ENCODE measurements around the gene ZNF555.

Gene ZNF555

DNA sequence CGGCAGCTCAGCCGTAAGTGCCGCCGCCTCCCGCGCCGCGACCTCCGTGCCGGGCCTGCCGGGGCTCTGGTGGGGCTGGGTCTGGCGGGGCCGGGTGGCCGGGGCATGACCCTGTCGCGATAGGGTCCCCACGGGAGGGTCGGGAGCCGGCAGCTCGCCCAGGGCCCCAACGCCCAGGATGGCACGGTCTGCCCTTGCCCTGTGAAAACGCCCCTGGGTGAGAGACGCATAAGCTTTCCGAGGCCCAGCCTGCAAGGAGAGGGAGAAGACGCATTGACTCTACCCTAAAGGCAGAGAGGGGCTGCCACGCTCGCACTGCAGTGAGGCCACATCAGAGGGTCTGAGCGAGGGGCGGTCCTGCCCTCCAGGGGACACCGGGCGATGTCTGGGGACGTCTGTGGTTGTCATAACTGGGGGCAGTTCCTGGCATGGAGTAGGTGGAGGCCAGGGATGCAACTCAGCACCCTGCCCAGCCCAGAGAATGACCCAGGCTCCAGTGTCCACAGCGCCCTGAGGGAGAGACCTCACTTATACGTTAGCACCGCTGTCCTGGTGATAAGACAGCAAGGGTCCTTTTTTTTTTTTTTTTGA, 21.1 kb upstream of the ZNF555 start:
- no peak for TF ChIP-seq SIN3A (IDR thresholded peaks at IDR 0.05; ENCODE audit: borderline replicate concordance, insufficient read depth, low read length)
- no peak for TF ChIP-seq TAF1 (IDR thresholded peaks at IDR 0.05; ENCODE audit: borderline replicate concordance, insufficient read depth, low read length)
- TF ChIP-seq FOXP2 (optimal IDR thresholded peaks at IDR 0.05; ENCODE audit: borderline replicate concordance, extremely low read depth, extremely low read length, insufficient read depth), result no peak
- no peak for TF ChIP-seq POLR2AphosphoS5 (IDR thresholded peaks at IDR 0.05; ENCODE audit: low read depth, low read length)

DNA sequence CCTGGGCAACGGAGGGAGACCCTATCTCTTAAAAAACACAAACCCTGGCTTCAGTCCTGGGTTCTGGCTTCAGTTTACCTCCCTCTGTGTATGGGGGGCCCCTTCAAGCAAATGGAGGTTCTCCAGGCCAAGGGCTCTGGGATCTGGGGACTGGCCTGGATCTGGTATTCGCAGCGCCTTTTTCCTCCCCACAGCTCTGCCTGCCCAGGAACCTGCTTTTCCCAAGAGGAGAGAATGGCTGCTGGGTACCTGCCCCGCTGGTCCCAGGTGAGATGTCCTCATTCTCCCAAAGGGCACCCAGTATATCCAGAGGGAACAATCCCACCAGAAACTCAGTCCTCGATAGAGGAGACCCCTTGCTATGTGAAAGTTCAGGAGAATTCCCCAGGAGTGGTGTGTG, 18.4 kb upstream of the ZNF555 start:
- TF ChIP-seq, protein P1, sequence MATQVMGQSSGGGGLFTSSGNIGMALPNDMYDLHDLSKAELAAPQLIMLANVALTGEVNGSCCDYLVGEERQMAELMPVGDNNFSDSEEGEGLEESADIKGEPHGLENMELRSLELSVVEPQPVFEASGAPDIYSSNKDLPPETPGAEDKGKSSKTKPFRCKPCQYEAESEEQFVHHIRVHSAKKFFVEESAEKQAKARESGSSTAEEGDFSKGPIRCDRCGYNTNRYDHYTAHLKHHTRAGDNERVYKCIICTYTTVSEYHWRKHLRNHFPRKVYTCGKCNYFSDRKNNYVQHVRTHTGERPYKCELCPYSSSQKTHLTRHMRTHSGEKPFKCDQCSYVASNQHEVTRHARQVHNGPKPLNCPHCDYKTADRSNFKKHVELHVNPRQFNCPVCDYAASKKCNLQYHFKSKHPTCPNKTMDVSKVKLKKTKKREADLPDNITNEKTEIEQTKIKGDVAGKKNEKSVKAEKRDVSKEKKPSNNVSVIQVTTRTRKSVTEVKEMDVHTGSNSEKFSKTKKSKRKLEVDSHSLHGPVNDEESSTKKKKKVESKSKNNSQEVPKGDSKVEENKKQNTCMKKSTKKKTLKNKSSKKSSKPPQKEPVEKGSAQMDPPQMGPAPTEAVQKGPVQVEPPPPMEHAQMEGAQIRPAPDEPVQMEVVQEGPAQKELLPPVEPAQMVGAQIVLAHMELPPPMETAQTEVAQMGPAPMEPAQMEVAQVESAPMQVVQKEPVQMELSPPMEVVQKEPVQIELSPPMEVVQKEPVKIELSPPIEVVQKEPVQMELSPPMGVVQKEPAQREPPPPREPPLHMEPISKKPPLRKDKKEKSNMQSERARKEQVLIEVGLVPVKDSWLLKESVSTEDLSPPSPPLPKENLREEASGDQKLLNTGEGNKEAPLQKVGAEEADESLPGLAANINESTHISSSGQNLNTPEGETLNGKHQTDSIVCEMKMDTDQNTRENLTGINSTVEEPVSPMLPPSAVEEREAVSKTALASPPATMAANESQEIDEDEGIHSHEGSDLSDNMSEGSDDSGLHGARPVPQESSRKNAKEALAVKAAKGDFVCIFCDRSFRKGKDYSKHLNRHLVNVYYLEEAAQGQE (IDR thresholded peaks at IDR 0.05; ENCODE audit: insufficient read depth in 1 of 2, low read depth in 2 of 2, low read length in 2 of 2), result no peak
- TF ChIP-seq SIN3A (IDR thresholded peaks at IDR 0.05; ENCODE audit: borderline replicate concordance, insufficient read depth, low read length), result no peak
- TF ChIP-seq POLR2AphosphoS5 (IDR thresholded peaks at IDR 0.05; ENCODE audit: low read depth, low read length), result no peak
- TF ChIP-seq TAF1 (IDR thresholded peaks at IDR 0.05; ENCODE audit: borderline replicate concordance, insufficient read depth, low read length), result no peak
- TF ChIP-seq FOXP2 (optimal IDR thresholded peaks at IDR 0.05; ENCODE audit: borderline replicate concordance, extremely low read depth, extremely low read length, insufficient read depth), result no peak

DNA sequence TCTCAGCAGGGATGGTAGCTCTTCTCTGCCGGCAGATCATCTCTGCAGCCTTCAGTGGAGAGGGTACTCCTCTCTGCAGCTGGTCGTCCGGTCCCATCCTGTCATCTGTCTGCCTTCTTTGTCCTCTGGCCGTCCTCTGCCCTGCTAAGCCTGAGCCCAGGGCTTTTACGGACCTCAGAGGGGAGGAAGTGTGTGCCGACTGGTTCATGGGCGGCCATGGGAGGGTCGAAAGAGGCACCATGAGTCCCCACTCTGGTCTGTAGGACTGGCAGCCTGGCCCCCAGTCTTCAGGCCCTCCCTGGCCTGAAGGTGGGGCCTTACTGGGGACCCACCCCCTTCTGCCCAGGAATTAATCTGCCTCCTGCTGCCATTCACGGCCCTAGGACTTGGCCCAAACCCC, 17.6 kb upstream of the ZNF555 start:
- TF ChIP-seq SIN3A (IDR thresholded peaks at IDR 0.05; ENCODE audit: borderline replicate concordance, insufficient read depth, low read length) (no peak), FOXP2 (optimal IDR thresholded peaks at IDR 0.05; ENCODE audit: borderline replicate concordance, extremely low read depth, extremely low read length, insufficient read depth) (no peak), TAF1 (IDR thresholded peaks at IDR 0.05; ENCODE audit: borderline replicate concordance, insufficient read depth, low read length) (no peak), POLR2AphosphoS5 (IDR thresholded peaks at IDR 0.05; ENCODE audit: low read depth, low read length) (no peak)
- TF ChIP-seq, protein P1 (IDR thresholded peaks at IDR 0.05; ENCODE audit: insufficient read depth in 1 of 2, low read depth in 2 of 2, low read length in 2 of 2), result no peak

DNA sequence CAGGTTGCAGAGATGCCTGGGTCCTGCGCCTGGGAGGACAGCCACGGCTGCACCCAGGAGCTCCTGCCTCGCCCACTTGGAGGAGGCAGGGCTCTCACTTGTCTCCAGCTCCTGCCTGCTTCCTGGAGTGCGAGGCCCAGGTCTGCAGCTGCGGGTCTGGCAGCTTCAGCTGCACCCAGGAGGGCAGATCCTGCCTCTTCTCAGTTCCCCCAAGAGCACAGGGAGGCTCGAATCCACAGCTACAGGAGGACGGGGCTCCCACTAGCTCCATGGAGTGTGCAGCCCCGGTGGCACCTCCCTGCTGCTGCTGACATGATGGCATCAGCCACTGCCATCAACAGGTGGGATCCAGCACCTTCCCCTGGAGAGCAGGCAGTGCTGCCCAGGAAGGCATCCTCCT, 17.1 kb upstream of the ZNF555 start:
- no peak for TF ChIP-seq POLR2AphosphoS5 (IDR thresholded peaks at IDR 0.05; ENCODE audit: low read depth, low read length)
- no peak for TF ChIP-seq FOXP2 (optimal IDR thresholded peaks at IDR 0.05; ENCODE audit: borderline replicate concordance, extremely low read depth, extremely low read length, insufficient read depth)

DNA sequence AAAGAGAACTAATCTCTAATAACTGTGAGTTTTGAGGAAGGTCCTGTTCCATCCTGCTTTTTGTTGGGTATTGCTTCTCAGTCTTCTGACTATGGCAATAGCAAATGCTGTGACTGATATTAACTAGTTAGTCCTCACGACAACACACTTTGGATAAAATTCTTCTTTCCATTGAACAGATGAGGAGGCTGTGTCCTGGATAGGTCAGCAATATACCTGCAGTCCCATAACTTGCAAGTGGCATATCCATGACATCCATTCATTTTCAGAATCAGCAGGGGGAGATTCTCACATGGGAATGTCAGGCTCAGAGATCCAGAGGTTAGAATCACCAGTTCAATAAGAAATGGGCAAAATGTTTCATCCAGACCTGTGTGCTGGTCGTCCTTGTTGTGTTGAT, 14.3 kb upstream of the ZNF555 start:
- no peak for TF ChIP-seq TAF1 (IDR thresholded peaks at IDR 0.05; ENCODE audit: borderline replicate concordance, insufficient read depth, low read length)
- TF ChIP-seq FOXP2 (optimal IDR thresholded peaks at IDR 0.05; ENCODE audit: borderline replicate concordance, extremely low read depth, extremely low read length, insufficient read depth), result no peak
- TF ChIP-seq SIN3A (IDR thresholded peaks at IDR 0.05; ENCODE audit: borderline replicate concordance, insufficient read depth, low read length), result no peak

DNA sequence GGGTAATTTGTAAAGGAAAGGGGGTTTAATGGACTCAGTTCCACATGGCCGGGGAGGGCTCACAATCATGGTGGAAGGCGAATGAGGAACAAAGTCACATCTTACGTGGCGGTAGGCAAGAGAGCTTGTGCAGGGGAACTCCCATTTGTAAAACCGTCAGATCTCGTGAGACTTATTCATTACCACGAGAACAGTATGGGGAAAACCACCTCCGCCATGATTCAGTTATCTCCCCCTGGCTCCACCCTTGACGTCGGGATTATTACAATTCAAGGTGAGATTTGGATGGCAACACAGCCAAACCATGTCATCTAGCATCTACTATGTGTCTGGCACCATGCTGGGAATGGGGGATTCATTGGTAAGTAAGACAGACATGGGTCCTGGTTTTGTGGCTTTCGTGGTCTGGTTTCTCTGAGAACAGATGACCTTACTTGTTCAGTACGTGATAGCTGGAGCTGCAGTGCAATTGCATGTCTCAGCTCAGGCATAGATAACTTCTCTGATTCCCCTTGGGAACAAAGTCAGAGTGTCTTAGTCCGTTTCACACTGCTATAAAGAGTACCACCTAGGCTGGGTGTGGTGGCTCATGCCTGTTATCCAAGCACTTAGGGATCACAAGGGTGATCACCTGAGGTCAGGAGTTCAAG, 13.3 kb upstream of the ZNF555 start:
- TF ChIP-seq TAF1 (IDR thresholded peaks at IDR 0.05; ENCODE audit: borderline replicate concordance, insufficient read depth, low read length) (no peak), SIN3A (IDR thresholded peaks at IDR 0.05; ENCODE audit: borderline replicate concordance, insufficient read depth, low read length) (no peak), POLR2AphosphoS5 (IDR thresholded peaks at IDR 0.05; ENCODE audit: low read depth, low read length) (no peak), FOXP2 (optimal IDR thresholded peaks at IDR 0.05; ENCODE audit: borderline replicate concordance, extremely low read depth, extremely low read length, insufficient read depth) (no peak)
- TF ChIP-seq, protein P1 (IDR thresholded peaks at IDR 0.05; ENCODE audit: insufficient read depth in 1 of 2, low read depth in 2 of 2, low read length in 2 of 2), result no peak
